NCI-H345 treated with DMSO at 0.1 percent for 48 hours (cell line): ENCODE data around the gene GZF1.

Source experiments
- DNase-seq: peaks from one replicate; lab custom pipeline; 2025; ENCODE audit not compliant: unreplicated experiment; lab: John Stamatoyannopoulos, UW

GZF1 gene

DNA sequence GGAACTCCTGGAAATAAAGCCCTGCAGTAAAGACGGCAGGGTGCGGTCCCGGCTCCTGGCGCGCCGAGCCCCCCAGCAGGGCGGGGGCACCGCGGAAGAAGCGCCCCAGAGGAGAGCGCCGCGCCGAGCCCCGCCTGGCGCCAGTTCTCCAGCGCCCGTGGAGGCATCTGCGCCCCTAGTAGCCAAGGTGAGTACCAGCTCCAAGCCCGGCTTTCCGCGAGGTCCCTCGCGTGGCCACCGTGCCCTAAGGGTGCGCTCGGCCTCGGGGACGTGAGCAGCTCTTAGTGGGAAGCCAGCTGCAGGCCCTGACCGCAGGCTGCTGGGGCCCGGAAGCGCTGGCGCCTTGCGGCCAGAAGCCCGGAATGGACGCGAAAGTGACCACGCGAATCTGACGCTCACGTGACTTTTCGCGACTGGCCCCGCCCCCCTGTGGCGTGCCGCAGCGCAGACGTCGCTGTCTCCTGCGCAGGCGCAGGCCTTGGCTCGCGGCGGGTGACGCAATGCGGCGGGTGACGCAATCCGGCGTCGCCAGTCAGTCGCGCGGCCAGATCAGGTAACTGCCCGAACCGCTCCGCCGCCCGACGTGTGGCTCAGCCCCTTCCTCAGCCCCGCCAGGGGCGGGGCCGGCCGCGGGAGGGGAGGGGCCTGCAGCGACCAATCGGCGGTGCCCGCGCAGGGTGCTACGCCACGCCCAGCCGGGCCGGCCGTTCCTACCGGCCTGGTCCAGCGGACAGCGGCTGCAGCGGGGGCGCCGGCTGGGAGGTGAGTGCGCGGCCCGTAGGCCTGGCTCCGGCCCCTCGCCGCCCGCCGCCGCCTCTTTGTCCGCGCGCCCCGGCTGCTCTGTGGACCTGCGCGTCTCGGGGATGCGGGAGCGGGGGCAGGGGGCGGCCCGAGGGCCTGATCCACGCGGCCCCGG, at the start of gene GZF1:
Gene GZF1, plus strand, starts transcription at position 707 of the 916 bp plus-strand sequence. CDS start 2,202 bp downstream, outside the sequence.
- DNase-seq, result peak; percentile 99

DNA sequence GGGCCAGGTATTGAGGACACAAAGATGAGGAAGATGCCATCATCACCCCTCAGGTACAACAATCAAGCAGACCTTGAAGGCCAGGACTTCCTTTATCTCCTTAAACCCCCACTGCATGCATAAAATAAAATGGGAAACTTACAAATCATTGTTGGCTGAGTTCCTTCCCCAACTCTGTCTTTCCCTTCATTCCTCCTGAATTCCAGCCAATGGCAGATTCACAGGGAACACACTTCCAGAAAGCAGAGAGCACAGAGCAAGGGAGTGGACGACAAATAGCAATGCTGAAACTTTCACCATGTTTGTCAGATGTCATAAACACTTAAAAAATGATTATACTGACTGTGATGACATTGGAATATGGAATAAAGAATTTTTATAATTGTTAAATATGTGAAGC, 48.7 kb upstream of the GZF1 start:
- no peak for DNase-seq

DNA sequence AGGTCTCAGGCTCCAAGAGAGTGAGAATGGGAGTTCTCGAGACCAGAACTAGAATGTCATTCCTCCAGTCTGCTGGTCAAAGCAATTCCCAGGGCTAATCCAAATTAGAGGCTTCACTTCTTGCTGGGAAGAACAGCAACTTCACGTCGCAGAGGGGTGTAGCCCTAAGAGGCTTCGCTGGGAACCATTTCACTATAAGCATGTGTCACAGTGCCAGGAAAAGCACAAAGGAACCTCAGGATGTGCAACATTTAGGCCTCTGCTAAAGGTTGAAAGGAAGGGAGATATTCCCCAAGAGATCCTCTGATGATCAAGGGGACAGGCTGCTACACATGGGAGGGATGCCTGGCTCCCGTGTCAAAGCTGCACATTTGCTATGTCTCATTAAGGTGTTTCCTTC, 47.3 kb upstream of the GZF1 start:
- DNase-seq, result no peak

DNA sequence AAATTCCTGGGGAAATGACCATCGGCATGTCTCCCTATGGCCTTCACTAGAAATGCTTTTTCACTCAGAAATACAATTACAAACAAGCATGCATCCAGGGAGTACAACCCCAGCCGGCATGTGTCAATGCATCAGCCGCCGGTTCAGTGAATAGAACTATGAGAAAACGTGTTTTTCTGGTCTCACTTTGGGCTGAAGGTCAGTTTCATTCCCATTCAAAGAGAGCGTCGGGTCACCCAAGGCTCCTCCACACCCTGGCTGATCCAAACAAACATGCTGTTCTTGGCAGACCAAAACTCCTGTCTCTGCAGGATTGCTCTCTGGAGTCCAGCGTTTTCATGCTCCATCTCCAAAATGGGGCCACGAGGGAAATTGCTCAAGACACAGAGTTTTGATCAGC, 46.9 kb upstream of the GZF1 start:
- no peak for DNase-seq

DNA sequence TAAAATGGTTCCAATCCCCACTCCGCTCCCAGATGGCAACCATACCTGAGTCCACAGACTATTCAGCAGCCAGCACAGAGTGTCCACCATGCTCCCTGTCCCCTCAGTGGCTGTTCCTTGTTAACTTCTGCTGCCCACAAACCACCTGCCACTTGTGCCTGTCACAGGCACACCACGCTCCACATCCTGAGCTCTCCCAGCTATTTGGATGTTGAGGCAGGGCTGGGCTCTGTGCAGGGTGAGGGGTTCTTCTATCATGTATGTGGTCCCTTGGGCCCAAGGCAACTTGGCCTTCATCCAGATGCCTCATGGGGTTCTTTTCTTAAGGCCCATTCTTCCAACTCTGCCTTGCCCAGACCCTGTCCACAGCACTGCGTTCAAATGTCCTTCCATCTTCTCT, 45.4 kb upstream of the GZF1 start:
- no peak for DNase-seq

DNA sequence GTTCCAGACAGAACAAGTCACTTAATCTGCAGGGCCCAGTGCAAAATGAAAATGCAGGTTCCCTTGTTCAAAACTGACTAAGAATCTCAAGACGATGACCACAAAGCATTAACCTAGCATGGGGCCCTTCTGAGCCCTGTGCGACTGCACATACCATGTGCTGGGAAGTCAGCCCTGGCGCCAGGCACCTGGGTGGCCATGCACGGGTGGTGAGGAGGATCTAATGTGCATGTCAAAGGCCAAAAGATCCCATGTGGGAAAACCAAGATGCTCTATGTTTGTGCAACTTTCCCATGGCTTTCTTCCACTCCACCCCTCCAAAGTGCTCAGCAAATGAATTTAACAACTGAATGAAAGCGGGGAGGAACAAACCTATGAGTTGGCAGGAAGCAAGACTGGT, 44.9 kb upstream of the GZF1 start:
- no peak for DNase-seq

DNA sequence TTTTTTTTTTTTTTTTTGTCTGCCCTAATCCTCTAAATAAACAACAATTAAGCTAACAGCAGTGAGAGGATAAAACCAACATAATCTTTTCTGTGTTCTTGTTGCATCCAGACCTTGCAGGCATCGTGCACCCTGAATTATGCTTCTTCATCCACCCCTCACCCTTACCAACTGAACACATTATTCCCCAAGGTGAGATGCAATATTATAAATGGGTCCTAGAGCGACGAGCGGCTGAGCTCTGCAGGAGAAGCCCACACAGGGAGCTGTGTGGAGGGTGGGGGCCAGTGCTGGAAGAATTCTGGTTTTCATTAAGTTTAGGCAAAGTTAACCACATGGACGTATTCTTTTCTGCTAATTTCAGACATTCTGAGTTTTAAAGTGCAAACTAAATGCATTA, 43.6 kb upstream of the GZF1 start:
- no peak for DNase-seq

DNA sequence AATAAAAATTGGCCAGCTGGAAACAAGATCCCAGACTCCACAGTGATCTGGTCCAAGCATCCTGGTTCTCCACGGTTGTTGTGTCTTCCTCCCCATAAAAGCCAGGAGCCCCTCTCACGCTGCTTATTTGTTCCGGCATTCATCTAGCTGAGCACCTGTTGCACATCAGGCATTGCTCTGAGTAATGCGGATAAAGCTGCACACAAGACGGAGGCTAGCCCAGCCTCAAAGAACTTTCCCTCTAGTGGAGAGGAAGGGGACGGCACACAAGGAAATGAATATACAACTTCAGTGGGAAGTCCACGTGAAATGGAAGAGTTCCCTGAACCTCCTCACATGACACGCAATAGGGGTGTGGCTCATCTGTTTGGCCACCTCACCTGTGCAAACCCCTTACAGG, 41.7 kb upstream of the GZF1 start:
- DNase-seq, result no peak

DNA sequence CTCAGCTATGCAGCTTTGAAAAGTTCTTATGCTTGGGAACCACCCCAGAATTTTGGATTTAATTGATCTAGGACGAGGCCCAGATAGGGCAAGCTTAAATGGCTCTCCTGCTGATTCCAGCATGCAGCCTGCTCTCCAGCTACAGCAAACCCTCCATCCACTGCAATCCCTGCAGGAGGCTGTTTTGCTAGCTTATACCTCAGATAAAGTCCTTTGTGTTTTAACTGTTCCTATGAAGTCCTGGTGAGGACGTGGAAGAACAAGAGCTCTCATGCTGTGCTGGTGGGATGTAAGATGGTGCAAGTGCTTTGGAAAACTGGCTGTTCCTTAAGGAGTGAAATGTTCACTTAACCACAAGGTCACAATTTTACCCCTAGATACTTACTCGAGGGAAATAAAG, 36.9 kb upstream of the GZF1 start:
- no peak for DNase-seq

DNA sequence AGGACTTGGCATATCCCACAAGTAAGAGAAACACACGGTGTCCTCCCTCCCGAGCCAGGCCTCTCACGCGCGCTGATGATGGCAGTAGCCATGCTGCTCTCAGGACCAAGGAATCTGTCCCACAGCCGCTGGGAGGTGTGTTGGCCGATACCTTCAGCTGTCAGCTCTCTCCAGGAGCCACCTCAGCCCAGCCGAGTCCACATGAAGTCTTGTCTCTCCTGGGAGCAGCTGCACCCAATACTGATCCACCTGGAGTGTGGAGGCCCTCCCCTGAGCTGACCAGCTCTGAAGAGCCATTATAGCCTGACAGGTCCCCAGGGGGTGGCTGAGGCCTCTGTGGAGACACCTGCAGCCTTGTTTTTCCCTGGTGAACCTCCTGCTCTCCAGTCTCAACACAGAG, 35.2 kb upstream of the GZF1 start:
- DNase-seq, result peak; percentile 23

DNA sequence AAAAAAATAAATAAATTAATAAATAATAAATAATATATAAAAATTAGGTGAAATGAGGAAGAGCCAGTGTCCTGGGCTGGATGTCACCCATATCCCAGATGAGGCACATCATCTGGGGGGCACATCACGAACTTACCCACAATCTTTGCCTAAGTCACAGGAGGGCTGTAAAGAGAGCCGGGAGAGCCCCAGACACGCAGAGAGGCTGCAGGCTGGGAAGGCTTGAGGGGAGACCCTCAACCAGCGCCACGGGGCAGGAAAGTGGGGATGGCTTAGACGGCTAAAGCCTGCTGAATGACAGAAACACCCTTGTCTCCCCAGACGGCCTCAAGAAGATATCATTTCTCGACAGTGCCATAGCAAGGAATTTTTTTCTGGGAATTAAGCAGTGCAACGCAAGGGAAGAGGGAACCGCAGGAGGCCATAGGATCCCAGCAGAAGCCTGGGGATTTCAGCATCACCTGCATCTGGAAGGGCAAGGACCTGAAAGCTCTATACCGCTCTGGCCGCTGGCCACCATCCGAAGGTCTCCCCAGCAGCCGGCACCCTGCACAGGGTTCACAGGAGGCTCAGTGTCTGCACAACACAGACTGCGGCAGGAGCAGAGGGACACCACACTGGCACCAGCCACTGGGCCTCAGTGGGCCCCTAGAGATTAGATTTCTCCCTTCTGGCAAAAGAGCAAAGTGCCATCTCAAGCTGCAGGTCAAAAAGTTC, 34.2 kb upstream of the GZF1 start:
- no peak for DNase-seq

DNA sequence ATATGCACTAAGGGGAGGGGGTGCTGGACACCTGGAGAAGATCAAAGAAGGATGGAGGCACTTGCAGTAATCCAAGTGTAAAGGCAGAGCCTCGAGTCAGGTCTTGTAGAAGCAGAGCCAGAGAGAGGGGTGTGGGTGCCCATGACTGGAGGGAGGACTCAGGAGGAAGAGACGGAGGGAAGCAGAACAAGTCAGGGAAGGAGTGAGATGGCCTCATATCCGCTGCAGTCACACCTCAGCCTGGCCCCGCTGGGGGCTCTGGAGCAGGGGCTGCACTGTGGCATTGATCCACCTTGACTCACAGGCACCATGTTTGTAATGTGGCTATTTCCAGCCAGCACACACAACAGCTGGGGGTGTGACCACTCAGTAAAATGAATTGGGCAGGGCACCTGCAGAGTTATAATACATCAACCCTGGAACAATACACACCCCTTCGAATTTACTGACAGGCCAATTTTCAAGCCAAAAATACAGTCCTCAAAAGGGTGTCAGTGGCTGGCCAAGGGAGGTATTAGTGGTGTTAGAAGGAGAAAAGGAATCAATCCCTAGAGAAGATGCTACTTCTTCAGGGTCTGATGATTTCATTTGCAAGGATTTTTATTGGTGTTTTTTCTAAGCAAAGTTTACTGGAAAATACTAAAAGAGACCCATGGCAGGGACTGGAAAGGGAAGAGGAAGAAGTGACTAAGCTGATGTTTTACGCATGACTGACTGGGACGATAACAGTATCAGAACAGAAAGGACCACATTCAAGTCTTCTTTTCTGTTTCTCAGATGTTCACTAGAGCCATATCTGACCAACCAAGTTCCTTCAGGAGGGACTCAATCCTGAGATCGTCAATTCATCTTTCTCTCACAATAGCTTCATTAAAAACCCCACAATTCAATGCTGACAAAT, 30.3 kb upstream of the GZF1 start:
- no peak for DNase-seq

DNA sequence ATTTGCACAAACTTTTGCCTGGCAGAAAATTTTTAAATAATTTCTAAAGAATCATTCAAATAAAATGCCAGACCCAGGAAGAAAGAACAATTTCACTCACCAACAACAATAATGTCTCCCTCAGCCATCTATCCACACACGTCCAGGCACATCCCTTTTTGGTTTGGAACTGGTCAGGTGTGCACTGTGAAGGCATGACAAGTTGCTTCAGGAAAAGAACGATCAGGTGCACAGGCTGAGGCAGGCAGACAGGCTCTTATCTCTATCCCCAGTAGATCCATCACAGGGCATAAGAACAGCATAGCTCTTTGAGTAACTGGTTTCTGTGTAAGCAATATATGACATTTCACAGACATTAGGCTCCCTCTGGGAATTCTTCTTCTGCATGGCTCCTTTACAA, 29.5 kb upstream of the GZF1 start:
- no peak for DNase-seq

DNA sequence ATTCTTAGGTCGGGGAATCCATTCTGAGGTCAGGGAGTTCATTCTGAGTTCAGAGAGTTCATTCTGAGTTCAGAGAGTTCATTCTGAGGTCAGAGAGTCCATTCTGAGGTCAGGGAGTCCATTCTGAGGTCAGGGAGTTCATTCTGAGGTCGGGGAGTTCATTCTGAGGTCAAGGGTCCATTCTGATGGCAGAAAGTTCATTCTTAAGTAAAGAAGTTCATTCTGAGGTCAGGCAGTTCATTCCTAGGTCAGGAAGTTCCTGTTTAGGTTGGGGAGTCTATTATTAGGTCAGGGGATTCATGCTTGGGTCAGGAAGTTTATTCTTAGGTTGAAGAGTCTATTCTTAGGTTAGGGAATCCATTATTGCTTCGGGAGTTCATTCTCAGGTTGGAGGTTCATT, 27.9 kb upstream of the GZF1 start:
- DNase-seq, result no peak

DNA sequence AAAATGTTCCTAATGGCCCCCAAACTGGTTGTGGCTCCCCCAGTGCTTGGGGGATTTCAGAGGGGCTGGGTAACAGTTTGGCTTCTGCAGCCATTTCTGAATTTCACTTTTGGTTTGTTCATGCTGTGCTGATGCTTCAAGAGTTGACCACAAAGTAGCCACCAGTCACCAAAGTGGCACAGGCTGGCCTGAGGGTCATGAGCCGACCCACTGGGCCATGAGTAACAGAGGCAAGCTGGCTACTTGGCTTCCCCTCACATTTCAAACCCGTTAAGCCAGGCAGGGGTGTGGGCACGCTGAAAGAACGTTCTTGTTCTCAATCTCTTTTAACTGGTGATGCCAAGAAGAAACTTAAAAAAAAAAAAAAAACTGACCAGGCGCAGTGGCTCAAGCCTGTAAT, 26.5 kb upstream of the GZF1 start:
- DNase-seq, result no peak

DNA sequence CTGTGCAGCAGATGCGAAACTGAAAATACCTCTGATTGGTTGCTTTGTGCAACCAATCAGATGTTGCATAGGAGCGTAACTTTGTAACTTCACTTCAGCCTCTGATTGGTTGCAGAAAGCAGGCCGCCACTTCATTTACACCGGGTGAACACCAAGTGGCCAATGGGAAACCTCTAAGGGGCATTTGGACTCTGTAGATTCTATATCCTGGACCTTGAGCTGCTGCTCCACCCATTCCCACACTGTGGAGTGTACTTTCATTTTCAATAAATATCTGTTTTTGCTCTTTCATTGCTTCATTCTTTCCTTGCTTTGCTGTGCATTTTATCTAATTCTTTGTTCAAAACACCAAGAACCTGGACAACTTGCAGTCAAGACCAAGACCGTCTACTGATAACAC, 25.5 kb upstream of the GZF1 start:
- DNase-seq, result no peak

DNA sequence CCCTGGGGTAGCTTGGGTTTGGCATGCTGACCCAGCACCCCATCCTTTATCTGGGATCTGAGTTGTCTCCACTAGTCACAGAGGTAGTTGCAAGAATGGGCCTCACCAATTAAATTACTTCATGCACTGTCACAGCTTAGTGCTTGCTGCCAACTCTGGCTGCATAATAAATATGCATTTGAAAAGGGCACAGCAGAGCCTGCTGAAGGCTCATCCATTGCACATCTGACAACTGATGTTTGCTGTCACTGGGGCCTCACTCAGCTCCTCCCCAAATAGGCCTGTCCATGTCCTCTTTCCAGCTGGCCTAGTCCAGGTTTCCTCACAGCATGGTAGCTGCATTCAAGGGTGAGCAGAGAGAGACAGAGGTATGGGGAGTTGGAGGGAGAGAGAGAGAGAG, 24.7 kb upstream of the GZF1 start:
- DNase-seq, result no peak

DNA sequence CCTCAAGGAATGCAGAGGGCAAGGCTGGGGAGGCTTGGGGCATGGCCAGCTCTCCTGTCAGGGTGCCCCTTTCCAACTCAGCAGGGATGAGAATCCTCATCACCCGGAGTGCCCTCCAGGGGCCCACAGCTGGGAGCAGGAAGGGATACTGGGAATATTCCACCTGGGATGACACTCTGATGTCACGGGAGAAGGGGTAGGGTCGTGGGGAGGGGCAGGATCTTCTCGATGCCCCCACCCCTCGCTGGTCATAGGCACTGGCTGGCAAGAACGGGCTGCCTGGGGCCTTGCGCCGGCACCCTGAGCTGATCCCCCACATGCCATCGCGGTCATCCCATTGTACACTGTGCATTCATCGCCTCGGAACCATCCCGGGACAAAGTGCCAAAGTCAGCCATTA, 22.0 kb upstream of the GZF1 start:
- DNase-seq, result no peak

DNA sequence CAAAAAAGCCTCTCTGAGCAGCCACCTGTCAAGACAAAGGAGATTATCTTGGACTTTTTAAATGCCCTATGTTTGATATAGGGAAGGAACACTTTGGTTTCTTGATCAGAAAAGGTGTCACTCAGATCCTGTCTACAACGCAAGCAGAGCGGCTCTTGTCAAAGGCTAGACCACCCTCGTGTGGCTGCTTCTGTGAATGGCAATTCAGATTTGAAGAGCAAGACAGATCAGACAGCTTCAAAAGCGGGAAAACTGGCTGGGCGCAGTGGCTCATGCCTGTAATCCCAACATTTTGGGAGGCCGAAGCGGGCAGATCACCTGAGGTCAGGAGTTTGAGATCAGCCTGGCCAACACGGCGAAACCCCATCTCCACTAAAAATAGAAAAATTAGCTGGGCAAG, 21.5 kb upstream of the GZF1 start:
- DNase-seq, result peak; percentile 38

DNA sequence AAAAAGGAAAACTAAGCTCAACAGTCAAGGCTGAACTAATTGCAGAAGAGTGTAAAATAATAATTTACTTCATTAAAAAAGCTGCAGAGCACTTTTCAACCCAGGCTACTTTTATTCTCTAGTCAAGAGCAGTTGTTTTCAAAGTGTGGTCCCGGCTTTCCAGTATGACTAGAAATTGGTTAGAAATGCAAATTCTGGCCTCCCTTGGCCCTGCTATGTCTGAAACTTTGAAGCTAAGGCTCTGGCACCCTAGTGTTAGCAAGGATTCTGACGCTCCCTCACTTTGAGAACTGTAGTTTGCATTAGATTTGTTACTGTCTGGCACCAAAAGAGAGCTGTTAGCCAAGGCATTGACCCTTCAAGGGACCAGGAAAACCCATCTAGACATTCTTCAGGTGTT, 20.9 kb upstream of the GZF1 start:
- no peak for DNase-seq

DNA sequence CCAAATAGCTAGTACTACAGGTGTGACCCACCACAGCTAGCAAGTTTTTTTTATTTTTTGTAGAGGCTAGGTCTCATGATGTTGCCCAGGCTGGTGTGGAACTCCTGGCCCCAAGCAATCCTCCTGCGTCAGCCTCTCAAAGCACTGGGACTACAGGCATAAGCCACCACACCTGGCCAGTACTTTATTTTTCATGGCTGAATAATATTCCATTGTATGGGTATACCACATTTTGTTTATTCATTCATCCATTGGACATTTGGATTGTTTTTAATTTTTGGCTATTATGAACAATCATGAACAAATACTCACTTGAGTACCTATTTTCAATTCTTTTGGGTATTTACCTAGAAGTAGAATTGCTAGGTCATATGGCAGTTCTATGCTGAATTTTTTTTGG, 18.4 kb upstream of the GZF1 start:
- DNase-seq, result no peak
